Keratinocyte (primary cell): ENCODE results near the gene NLGN1. TPM values are rescaled to one million over a fixed set of nuclear protein-coding genes. Genes with fewer than 3 reads are reported as not detected.

Experiments
- DNase-seq: peaks from one replicate; pipeline ENCODE4 v3.0.0-alpha.2; 2011; ENCODE audit warnings: low read depth, missing footprints, low spot score
- FAIRE-seq: peaks from 2 replicates; lab custom pipeline; 2011; peaks lifted over from hg19 to GRCh38; lab: Jason Lieb, UNC
- H2AFZ ChIP-seq: 2 replicates; pipeline ENCODE4 v1.6.0; 2012; ENCODE audit warnings: low read length, control low read depth, inconsistent platforms; ENCODE audit not compliant: control insufficient read depth
- H3K27ac ChIP-seq: 2 replicates; pipeline ENCODE4 v1.5.1; 2011; ENCODE audit warnings: low read length; ENCODE audit not compliant: control insufficient read depth, insufficient read depth
- H3K27me3 ChIP-seq: 3 replicates; pipeline ENCODE4 v1.6.0; 2011; ENCODE audit warnings: low read length; ENCODE audit not compliant: control insufficient read depth, insufficient read depth; ENCODE audit errors: extremely low read depth
- H3K36me3 ChIP-seq, 2 experiments: 2 replicates in 1 of 2; 3 replicates in 1 of 2; pipeline ENCODE4 v1.5.1; 2011; ENCODE audit warnings: low read length in 2 of 2, mild to moderate bottlenecking in 1 of 2; ENCODE audit not compliant: control insufficient read depth in 2 of 2, insufficient read depth in 2 of 2; ENCODE audit errors: extremely low read depth in 1 of 2
- H3K4me1 ChIP-seq: 3 replicates; pipeline ENCODE4 v1.5.1; 2011; ENCODE audit warnings: low read length; ENCODE audit not compliant: control insufficient read depth, insufficient read depth; ENCODE audit errors: extremely low read depth
- H3K4me2 ChIP-seq: 3 replicates; pipeline ENCODE4 v1.6.0; 2011; ENCODE audit warnings: low read depth, low read length; ENCODE audit not compliant: control insufficient read depth, insufficient read depth; ENCODE audit errors: extremely low read depth
- H3K4me3 ChIP-seq, 3 experiments: fragments of 200-600 bp in 1 of 3; sonication (generic) in 1 of 3; 2 replicates in 2 of 3; 3 replicates in 1 of 3; pipeline ENCODE4 v1.5.1; 2011 to 2016; ENCODE audit warnings: low read length in 3 of 3, mild to moderate bottlenecking in 3 of 3, control low read depth in 2 of 3, inconsistent platforms in 1 of 3, low read depth in 1 of 3, mixed read lengths in 1 of 3, mixed run types in 1 of 3, moderate library complexity in 1 of 3; ENCODE audit not compliant: control insufficient read depth in 2 of 3, insufficient read depth in 2 of 3; ENCODE audit errors: extremely low read depth in 1 of 3
- H3K79me2 ChIP-seq: 2 replicates; pipeline ENCODE4 v1.6.0; 2012; ENCODE audit warnings: low read length; ENCODE audit not compliant: control insufficient read depth, insufficient read depth
- H3K9ac ChIP-seq: 3 replicates; pipeline ENCODE4 v1.6.0; 2011; ENCODE audit warnings: low read length; ENCODE audit not compliant: control insufficient read depth, insufficient read depth; ENCODE audit errors: extremely low read depth
- H3K9me1 ChIP-seq: 3 replicates; pipeline ENCODE4 v1.6.0; 2011; ENCODE audit warnings: low read length; ENCODE audit not compliant: control insufficient read depth, insufficient read depth; ENCODE audit errors: extremely low read depth
- H3K9me3 ChIP-seq: 2 replicates; pipeline ENCODE4 v1.5.1; 2012; ENCODE audit warnings: low read depth, low read length; ENCODE audit not compliant: control insufficient read depth
- H4K20me1 ChIP-seq: 3 replicates; pipeline ENCODE4 v1.6.0; 2011; ENCODE audit warnings: low read length; ENCODE audit not compliant: control insufficient read depth, insufficient read depth; ENCODE audit errors: extremely low read depth
- CTCF ChIP-seq, 3 experiments: IDR thresholded peaks in 1 of 3; conservative IDR thresholded peaks in 1 of 3; optimal IDR thresholded peaks in 1 of 3; 2 replicates in 2 of 3; 3 replicates in 1 of 3; pipeline versions ENCODE3 to v1.5.1; 2011; ENCODE audit warnings: low read length in 3 of 3, mild to moderate bottlenecking in 3 of 3, moderate library complexity in 2 of 3, control low read depth in 1 of 3, inconsistent platforms in 1 of 3; ENCODE audit not compliant: insufficient read depth in 2 of 3; ENCODE audit errors: extremely low read depth in 1 of 3
- EZH2 ChIP-seq: IDR thresholded peaks from one replicate; pipeline ENCODE4 v1.6.1; 2012; ENCODE audit warnings: inconsistent platforms, mild to moderate bottlenecking, low read length, moderate library complexity
- dilution Hi-C: fragments of 300-500 bp; cut with MboI; formaldehyde crosslinking; loops from one replicate; pipeline ENCODE4 v1.7.0; 2020; ENCODE audit warnings: low sequenced_read_pairs; ENCODE audit not compliant: extremely low pct_ligation_motif_present
- polyA plus RNA-seq, 5 experiments: library from polyadenylated mRNA; depleted of rRNA in 3 of 5; stranded (reverse) in 3 of 5; stranded (forward) in 1 of 5; unstranded in 1 of 5; fragments of >200 nt; gene quantifications; 1 replicate in 1 of 5; 2 replicates in 3 of 5; 3 replicates in 1 of 5; pipeline versions ENCODE4 v1.2.1 to v1.2.3, GENCODE V29; 2011 to 2012; ENCODE audit warnings: missing spikeins in 2 of 5, low read depth in 1 of 5, low replicate concordance in 1 of 5

Gene NLGN1
- polyA plus RNA-seq, 1 donor (not counting 4 experiments of a cell fraction or from before 2014, with no cell fraction given), result not detected

- Histone ChIP-seq H3K36me3 (no peaks in the 10 kb centered on the region), H3K27ac (no peak overlapping the region), H3K4me1 (no peaks in the 10 kb centered on the region), H3K9me1 (no peaks in the 10 kb centered on the region), H3K79me2 (no peaks in the 10 kb centered on the region), H3K4me2 (no peak overlapping the region), H4K20me1 (no peaks in the 10 kb centered on the region), H3K27me3 (no peaks in the 10 kb centered on the region), H3K9me3 (no peaks in the 10 kb centered on the region), H3K4me3 (no peak overlapping the region), H3K9ac (no peak overlapping the region), H2AFZ (no peak overlapping the region)
- dilution Hi-C loops, result no loop called here
- TF ChIP-seq CTCF (optimal IDR thresholded peaks at IDR 0.05 in 1 of 3, IDR thresholded peaks at IDR 0.05 in 1 of 3, conservative IDR thresholded peaks at IDR 0.05 in 1 of 3; ENCODE audit: extremely low read depth in 1 of 3, insufficient read depth in 2 of 3, low read length in 3 of 3) (no peak), EZH2 (no peak)
- DNase-seq, result no peak
- no peak for FAIRE-seq
Measured at GRCh38 chr3:173732237-173732636, 334.7 kb downstream of the NLGN1 start.

DNA sequence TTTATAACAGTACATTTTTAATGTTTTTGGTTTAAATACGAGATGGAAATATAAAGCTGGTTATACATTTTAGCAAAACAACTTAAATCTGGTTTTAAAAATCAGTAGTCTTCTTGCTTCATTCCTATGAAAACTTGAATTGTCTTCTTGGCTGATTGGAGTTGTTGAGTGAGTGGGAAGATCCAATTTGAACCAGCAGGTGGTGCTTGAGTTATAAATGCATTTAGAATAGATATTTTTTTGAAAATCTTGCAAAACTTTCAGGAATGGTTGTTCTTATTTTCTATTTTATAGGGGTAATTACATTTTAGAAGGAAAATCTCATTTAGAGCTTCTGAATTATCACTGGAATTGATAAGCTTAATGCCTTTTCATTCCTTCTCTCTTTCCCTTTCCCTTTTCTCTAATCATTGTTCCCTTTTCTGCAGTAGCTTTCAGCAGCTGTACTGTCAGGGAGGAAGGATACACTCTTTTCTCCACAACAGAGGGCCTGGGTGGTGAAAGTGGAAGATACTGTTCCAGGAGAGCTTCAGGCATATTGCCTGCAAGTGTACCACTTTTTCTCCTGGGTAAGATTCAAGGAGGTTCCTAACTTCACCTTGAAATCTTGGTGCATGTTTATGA lies 335.6 kb downstream of the NLGN1 start:
- TF ChIP-seq EZH2 (no peak), CTCF (optimal IDR thresholded peaks at IDR 0.05 in 1 of 3, IDR thresholded peaks at IDR 0.05 in 1 of 3, conservative IDR thresholded peaks at IDR 0.05 in 1 of 3; ENCODE audit: extremely low read depth in 1 of 3, insufficient read depth in 2 of 3, low read length in 3 of 3) (peak in 2 of 3 experiments; percentile 34 to 43)
- no peaks in the 10 kb centered on the region for H3K36me3 ChIP-seq
- H3K4me1 ChIP-seq, result no peaks in the 10 kb centered on the region
- H3K4me3 ChIP-seq, result no peak overlapping the region
- no peak for DNase-seq
- no peaks in the 10 kb centered on the region for H3K9me3 ChIP-seq
- no peaks in the 10 kb centered on the region for H3K9me1 ChIP-seq
- H3K4me2 ChIP-seq, result no peak overlapping the region
- H2AFZ ChIP-seq, result no peak overlapping the region
- H3K79me2 ChIP-seq, result no peaks in the 10 kb centered on the region
- dilution Hi-C loops, result no loop called here
- no peak overlapping the region for H3K9ac ChIP-seq
- FAIRE-seq, result no peak
- H3K27ac ChIP-seq, result no peak overlapping the region
- H3K27me3 ChIP-seq, result no peaks in the 10 kb centered on the region
- H4K20me1 ChIP-seq, result no peaks in the 10 kb centered on the region
